ENCODE data around the gene BTNL8.

The BTNL8 gene

GRCh38 chr5:180969406-180969805, 70.4 kb downstream of the BTNL8 start:
- DNase-seq (ENCODE audit: low read depth in 2 of 2) = no peak

- no peak for DNase-seq (ENCODE audit: low read depth in 2 of 2)
Observed at GRCh38 chr5:180970336-180970735, 71.4 kb downstream of the BTNL8 start.

DNA sequence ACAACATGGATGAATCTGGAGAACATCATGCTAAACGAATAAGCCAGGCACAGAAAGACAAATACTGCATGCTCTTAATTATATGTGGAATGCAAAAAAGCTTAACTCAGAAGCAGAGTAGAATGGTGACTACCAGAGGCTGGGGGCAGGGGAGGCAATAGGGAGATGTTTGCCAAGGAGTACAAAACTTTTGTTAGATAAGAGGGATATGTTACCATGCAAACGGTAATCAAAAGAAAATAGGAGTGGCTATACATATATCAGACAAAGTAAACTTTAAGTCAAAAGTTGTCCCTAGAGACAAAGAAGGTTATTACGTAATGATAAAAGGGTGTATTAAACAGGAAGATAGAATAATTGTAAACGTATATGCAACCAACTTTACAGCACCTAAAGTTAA, 71.9 kb downstream of the BTNL8 start:
- DNase-seq (ENCODE audit: low read depth in 2 of 2) = no peak

- no peak for DNase-seq (ENCODE audit: low read depth in 2 of 2)
Observed at GRCh38 chr5:180974612-180975315, 75.8 kb downstream of the BTNL8 start.

DNA sequence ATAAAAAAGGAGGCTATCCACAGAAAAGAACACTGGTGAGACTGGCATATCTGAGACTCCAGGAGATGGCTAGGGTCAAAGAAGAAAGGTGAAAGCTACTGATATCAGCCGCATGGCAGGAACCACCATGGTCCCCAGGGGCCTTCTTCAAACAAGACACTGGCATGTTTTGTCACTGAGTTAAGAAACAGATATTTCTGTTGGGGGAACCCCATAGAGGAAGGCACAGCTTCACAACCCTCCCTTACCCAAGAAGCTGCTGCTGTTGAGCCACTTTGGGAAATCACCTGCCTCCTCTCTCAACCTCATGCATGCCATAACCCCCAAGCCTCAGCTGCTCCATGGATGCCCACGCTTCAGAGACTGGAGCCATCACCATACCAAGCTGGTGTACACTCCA, 76.4 kb downstream of the BTNL8 start:
- no peak for DNase-seq (ENCODE audit: low read depth in 2 of 2)

GRCh38 chr5:180976518-180976917, 77.6 kb downstream of the BTNL8 start:
- no peak for DNase-seq (ENCODE audit: low read depth in 2 of 2)

DNA sequence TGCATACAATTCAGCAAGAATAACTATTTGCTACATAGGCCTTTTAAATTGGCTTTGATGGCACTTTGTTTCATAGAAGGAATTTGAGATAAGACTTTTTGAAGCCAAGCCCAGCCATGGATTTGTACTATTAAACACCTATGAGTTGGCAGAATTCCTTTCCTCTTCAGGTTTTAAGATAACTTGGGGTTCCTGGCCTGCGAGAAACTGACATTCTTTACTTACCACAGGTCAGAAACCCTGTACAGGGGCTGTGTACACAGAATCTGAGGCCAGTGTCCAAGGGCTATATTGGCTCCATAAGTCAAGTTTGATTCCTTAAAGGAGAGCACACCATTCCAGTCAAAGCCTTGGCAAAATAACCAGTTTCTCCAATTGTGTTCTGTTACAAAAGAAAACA, 78.9 kb downstream of the BTNL8 start:
- no peak for DNase-seq (ENCODE audit: low read depth in 2 of 2)

- DNase-seq (ENCODE audit: low read depth in 2 of 2) = no peak
Observed at GRCh38 chr5:180982008-180982741, 83.2 kb downstream of the BTNL8 start.

DNA sequence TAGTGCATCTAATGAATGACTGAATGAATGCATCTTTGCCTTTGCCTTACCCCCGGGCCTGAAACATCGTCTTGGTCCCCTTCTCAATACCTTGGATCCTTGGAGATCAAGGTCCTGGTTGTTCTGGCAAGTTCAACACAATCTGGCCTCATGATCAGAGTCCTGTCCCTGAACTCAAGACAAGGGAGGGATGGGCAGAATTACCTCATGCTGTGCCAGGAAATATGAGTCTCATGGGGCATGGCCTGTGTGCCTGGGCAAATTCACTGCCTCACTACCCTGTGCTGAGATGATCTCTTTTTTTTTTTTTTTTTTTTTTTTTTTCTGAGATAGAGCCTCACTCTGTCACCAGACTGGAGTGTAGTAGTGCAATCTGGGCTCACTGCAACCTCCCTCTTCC, 89.1 kb downstream of the BTNL8 start:
- DNase-seq (ENCODE audit: low read depth in 2 of 2) = no peak

- no peak for DNase-seq (ENCODE audit: low read depth in 2 of 2)
Observed at GRCh38 chr5:180988592-180988991, 89.6 kb downstream of the BTNL8 start, which contains the start of gene BTNL3. BTNL3 (plus strand) TSS chr5:180988846; CDS start chr5:180989029, 183 bp downstream.

DNA sequence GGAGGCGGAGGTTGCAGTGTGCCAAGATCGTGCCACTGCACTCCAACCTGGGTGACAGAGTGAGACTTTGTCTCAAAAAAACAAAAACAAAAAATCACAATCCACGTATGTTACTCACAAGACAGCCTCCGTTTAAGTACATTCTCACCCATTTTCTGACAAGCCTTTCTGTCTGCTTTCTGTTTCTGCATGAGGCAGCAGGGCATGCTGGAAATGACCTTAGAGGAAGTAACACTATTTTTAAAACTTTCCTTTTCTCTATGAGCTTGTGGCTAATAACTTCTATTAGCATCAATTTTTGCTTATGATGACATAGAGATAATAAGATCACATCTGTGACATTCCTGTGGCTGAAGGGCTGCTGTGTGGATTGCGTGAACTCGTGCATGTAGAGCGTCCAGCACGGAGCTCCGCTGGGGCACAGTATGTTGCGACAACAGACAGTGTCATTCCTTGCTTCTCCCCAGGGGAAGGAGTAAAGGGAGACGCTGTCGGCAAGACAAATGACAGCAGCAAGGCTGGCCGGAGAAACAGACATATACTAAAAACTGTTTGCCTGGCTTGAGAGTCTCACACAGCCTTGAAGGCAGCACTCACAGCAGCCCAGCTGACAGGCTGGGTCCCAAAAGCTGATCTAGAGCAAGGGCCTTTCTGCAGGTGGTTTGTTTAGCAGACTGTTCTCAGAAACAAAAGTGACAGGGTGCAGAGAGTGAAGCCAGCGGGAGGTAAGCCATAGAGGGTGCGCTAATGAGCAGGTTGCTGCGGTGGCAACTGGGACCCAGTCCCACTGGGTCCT, 91.3 kb downstream of the BTNL8 start:
- DNase-seq (ENCODE audit: low read depth in 2 of 2) = no peak

- DNase-seq (ENCODE audit: low read depth in 2 of 2) = no peak
Observed at GRCh38 chr5:180990882-180991242, 91.9 kb downstream of the BTNL8 start.

All from activated CD8-positive, alpha-beta memory T cell treated with anti-CD3 and anti-CD28 coated beads for 4 hours (primary cell).